Retina (tissue), 1 donor: ENCODE data around the gene CLDN15.
"Not testable (repeated sequence)": the region's sequence is repeated elsewhere in the genome, so short reads cannot be mapped to it uniquely, and the experiment has no call there.

Experiments
- DNase-seq: peaks from one replicate; pipeline ENCODE4 v3.0.0-alpha.2; 2016

CLDN15 gene, protein sequence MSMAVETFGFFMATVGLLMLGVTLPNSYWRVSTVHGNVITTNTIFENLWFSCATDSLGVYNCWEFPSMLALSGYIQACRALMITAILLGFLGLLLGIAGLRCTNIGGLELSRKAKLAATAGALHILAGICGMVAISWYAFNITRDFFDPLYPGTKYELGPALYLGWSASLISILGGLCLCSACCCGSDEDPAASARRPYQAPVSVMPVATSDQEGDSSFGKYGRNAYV

DNA sequence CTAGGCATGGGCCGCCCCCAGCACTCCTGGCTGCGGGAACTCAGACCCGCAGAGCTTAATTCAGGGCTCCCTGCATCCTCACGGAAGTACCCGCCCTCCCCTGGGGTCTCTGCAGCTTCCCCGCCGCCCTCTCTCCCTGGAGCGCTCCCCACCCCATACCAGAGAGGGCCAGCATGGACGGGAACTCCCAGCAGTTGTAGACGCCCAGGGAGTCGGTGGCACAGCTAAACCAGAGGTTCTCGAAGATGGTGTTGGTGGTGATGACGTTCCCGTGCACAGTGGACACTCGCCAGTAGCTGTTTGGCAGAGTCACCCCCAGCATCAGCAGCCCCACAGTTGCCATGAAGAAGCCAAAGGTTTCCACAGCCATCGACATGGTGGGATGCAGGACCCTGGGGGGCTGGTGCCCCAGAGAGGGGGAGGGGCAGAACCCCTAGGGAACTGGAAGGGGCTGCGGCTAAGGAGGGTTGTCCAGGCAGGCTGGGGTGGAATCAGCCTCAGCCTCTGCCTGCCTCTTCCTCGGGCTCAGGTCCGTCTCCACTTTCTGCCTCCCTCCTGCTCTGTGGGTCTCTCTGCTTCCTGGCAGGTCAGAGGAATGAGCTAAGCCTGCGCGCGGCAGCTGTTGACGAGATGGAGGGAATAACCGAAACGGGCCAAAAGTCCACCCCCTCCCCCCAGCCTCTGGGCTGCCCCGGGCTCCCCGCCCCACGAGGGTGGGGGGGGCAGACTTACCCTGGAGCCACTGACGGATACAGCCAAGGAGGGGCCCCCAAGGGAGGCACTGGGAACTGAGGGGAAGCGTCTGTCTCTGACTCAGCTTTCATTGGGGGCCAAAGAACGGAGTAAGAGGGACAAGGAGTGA, at the start of gene CLDN15:
CLDN15 (minus strand) TSS at position 597 of the 862 bp plus-strand sequence; CDS start at position 376, 221 bp downstream.
- DNase-seq = no peak

DNA sequence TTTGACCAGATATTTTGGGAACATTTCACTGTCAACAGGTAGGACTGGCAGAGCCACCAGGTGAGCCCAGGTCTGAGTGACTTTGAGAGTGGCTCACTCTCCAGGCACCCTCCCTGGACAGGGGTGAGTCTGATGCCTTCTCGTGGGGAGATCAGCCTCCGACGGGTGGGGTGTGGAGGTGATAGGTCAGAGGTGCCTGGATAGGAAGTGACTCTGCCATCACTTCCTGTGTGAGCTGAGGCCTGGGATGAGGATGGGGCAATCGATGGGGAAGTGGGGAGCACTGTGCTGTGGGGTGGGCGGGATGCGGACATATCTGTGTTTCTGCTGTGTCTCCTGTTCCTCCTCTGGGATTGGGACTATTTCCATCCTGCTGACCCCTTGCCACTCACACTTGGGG, 49.4 kb upstream of the CLDN15 start:
- no peak for DNase-seq

DNA sequence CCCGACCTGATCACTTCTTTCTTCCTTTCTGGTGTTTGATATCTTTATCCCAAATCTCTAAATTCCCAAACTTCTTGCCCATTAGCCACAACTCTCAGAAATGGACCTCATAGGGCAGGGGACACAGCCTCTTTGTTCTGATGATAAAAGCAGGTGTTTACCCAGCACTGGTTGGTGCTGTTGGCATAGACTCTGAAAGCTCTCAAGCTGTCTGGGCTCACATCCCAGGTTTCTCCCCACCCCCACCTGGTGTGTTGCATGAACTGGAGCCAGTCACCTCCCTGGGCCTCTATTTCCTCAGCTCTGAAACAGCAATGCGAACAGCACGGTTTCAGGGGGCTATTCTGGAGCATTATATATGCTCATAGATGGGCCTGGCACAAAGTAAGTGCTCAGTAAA, 48.3 kb upstream of the CLDN15 start:
- DNase-seq = not testable (repeated sequence)

DNA sequence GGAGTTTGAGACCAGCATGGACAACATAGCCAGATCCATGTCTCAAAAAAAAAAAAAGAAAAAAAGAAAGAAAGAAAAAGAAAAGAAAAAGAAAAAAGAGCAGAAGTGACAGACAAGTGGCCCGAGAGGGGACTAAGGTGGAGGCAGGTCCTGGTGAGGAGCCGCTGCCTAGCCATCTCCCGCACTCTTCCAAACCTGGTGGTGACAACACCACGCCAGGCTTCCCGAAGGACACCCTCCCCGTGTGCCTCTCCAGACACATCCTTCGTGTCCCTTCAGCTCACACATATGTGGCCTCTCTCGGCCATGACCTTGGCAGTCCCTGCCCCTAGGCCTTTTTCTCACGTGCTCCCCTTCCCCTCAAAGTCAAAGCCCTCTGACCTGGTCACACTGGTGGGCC, 47.6 kb upstream of the CLDN15 start:
- DNase-seq = no peak

DNA sequence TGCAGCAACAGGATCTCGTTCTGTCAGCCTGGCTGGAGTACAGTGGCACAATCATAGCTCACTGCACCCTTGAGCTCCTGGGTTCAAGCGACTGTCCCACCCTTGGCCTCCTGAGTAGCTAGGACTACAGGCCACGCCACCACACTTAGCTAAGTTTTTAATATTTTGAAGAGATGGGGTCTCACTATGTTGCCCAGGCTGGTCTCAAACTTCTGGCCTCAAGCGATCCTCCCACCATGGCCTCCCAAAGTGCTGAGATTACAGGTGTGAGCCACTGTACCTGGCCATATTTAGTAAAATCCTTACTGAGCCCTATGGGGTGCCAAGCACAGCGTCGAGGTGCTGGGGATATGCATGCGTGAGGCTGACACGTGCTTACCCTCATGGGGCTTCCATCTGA, 43.3 kb upstream of the CLDN15 start:
- not testable (repeated sequence) for DNase-seq

DNA sequence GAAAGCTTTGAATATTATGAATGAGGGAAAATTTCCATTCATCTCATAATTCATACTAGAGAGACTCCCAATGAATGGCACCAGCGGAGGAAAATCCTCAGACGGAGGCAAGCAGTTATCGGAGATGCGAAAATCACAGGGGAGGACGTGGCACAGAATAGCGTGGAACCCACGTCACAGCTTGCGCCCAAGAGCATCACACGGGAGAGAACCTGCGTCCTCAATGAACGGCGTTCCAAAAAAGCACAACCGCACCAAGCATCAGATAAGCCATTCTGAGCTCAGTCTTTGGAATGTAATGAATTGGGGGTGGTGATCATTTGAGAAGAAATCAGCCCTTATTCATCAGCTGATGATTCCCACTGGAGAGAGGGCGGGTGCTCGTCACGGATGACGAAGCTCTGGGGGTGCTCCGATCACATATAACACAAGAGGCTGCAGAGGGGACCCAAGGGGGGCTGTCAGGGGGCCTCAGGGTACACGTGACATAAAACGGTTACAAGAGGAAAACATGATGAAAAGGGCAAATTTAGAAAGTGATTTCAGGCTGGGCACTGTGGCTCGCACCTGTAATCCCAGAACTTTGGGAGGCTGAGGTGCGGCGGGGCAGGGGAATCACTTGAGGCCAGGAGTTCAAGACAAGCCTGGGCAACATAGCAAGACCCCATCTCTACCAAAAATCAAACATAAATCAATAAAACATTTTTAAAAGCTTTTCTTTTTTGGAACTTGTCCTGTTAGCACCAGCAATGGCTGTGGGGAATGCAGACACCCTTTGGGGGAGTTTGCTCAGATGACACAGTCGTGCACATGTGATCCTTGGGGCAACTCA, 41.1 kb upstream of the CLDN15 start:
- DNase-seq = no peak

DNA sequence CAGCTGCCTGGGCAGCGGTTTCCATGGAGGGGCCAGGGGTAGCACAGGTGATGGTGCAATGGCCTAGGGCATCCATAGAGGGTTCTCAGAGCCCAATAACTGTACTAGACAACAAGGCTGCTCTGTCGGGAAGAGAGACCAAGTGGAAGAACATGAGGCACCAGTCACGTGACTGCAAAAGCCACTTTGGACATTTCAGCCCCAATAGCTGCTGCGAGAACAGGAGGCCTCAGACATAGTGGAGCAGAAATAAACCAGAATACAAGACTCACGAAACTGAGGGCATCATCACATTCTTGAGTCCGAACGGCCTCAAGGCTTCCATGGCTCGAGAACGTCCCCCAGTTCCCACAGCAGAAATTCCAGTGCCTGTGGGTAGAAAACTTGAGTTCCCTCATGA, 39.6 kb upstream of the CLDN15 start:
- DNase-seq = no peak

DNA sequence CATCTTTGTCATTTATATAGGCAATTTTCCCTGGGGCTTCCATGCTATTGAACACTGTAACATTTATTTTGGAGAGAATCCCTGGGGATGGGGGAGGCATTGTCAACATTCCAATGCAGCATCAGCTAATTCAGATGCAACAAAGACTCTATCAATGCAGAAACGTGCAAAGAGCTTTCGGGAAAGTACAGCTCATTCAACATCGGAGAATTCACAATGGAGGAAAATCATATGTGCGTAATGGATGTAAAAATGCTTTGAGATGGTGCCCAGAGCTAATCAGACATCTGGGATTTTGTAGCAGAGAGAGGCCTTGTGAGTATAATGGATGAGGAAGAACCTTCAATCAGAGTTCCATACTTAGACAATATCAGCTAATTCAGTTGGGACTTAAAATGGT, 35.6 kb upstream of the CLDN15 start:
- no peak for DNase-seq

DNA sequence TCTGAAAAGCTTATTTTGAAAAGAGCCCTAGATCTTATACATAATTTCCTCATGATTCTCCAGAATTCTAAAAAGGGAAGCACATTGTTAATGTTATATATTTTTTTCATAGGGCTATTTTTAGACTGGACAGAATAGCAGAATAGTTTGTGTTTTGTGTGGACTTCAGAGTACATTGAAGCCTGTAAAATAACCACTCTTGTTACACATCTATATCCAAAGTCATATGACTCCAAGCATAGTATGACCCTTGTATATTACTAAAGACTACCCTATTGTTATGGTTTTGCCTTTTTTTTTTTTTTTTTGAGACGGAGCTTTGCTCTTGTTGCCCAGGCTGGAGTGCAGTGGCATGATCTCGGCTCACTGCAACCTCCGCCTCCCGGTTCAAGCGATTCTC, 33.4 kb upstream of the CLDN15 start:
- DNase-seq = no peak

DNA sequence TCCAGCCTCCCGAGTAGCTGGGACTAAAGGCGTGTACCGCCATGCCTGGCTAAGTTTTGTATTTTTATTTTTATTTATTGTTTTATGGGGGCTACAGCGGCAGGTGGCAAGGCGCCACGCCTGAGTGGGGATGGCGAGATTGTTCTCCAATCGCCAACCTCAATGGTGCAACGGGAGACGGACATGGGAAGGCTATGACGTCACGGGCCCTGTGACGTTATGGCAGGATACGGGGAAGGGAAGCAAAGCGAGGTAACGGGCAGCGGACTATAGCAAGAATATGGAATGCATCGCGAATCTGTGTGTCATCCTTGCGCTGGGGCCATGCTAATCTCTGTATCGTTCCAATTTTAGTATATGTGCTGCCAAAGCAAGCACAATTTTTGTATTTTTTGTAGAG, 32.1 kb upstream of the CLDN15 start:
- DNase-seq = no peak

DNA sequence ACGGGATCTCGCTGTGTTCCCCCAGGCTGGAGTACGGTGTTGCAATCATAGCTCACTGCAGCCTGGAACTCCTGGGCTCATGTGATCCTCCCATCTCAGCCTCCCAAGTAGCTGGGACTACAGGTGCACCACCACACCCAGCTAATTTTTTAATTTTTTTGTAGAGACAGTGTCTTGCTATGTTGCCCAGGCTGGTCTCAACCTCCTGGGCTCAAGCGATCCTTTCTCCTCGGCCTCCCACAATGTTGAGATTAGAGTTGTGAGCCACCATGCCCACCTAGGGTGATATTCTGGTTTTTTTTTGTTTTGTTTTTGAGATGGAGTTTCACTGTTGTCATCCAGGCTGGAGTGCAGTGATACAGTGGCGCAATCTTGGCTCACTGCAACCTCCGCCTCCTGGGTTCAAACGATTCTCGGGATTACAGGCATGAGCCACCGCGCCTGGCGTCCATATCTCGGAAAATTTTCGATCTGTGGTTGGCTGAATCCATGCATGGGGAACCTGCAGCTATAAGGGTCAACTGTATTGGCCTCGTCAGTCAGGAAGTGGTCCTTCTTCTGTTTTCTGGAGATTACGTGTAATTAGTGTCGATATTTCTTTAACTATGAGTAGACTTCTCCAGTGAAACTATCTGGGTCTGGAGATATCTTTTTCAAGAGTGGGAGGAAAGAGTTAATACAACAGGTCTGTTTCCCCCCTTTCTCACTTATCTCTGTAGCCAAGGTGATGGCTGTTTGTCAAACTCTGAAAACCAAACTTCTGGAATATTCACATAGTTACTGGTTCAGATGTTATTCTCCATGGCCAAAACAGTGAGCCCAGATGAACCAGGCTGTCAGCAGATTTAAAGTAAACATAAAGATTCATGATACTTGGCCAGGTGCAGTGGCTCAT, 28.3 kb upstream of the CLDN15 start:
- DNase-seq = no peak

DNA sequence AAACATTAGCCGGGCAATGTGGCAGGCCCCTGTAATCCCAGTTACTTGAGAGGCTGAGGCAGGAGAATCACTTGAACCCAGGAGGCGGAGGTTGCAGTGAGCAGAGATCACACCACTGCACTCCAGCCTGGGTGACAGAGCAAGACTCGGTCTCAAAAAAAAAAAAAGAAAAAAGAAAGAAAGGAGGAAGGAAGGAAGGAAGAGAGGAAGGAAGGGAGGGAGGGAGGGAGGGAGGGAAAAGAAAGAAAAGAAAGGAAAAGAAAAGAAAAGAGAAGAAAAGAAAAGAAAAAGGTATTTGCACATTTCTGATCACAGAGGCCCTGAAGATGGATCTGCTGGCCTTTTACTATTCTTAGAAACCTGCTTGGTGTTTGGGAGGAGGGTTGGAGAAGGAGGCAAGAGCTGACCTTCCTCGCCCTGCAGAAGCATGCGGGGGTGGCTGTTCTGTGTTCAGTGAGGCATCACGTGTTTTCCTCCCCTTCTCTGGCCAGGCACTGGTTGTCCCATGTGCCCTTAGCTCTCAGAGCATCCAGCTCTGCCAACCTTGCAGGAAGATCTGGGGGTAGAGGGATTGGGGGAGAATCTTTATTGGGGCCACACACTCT, 26.6 kb upstream of the CLDN15 start:
- not testable (repeated sequence) for DNase-seq

DNA sequence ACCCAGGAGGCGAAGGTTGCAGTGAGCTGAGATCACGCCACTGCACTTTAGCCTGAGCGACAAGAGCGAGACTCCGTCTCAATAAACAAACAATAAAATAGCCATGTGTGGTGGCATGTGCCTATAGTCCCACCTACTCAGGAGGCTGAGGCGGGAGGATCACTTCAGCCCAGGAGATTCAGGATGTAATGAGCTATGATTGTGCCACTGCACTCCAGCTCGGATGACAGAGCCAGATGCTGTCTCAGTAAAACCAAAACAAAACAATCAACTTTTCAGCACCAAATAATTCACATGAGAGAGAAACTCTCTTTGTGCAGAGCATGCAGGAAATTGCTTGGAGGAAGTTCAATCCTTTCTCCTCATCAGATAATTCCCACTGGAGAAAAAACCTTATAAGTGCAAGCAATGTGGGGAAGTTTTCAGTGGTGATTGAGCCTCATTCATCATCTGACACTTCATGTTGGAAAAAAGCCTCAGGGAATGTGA, 20.7 kb upstream of the CLDN15 start:
- no peak for DNase-seq

DNA sequence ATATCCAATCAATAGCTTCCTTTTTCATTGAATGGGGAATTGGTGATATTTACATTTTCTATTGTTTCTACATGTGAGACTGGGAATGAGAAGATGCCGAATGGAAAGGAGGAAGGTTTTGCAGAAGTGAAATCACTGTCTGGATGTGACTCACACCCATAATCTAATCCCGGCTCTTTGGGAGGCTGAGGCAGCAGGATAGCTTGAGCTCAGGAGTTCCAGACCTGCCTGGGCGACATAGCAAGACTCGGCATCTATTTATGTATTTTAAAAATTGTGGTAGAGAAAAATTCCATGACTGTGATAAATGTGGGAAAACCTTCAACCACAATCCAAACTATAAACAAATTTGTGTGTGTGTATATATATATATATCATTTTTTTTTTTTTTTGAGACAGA, 18.2 kb upstream of the CLDN15 start:
- DNase-seq = no peak

DNA sequence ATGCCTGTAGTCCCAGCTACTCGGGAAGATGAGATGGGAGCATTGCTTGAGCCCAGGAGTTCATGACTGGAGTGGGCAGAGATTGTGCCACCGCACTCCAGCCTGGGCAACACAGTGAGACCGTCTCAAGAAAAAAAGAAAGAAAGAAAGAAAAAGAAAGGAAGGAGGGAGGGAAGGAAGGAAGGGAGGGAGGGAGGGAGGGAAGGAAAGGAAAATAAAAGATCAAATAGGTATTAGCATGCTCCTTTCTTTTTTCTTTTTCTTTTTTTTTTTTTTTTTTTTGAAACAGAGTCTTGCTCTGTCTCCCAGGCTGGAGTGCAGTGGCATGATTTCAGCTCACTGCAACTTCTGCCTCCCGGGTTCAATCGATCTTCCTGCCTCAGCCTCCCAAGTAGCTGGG, 15.6 kb upstream of the CLDN15 start:
- not testable (repeated sequence) for DNase-seq

DNA sequence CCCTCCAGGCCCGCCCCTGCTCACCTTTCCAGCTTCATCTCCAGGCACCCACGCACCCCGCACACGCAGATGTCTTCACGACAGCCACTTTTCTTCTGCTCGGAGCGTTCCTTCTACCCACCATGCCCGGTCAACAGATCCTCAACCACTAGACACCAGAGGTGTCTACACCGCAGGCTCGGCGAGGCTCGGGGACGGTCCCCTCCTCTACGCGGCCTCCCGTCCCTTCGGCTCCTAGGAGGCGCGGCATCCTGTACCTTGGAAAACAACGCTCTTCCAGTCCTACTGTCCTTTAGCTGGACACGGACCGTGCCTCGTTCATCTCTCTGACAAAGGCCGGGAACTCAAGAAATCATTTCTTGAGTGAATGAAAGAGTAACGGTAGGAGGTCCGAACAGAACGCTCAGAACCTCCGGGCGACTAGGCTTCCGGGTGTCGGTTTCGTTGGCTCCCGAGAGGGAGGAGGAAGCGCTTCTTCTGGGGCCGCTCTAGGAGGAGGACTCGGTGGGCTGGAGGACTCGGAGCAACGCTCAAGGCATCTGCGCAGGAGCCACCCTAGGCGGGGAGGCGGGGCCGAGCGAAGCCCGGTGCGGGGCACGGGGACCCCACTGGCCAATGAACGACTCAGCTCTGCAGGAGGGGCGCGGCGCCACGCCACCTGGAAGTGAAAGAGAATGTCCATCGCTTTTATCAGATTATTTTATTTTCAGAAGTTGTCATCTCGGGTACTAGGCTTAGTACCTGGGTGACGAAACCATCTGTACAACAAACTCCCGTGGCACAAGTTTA, 14.5 kb upstream of the CLDN15 start:
- DNase-seq = peak; percentile 96

DNA sequence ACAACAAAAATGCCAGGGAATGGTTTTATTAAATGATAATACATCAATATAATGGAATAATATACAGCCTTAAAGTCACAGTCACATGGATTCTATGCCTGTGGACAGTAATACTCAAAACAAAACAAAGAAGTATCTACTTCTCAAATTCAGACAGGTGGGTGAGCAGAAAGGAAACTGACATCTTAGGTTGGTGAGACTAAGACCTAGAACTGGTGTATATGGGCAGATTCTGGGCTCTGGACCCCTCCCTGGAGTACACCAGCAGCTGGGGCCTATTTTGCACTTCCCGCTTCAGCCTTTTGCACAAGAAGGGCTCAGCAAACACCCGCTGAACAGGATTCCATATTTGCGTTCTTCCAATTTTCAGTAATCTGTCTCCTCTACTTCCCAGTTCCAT, 12.7 kb upstream of the CLDN15 start:
- DNase-seq = no peak

DNA sequence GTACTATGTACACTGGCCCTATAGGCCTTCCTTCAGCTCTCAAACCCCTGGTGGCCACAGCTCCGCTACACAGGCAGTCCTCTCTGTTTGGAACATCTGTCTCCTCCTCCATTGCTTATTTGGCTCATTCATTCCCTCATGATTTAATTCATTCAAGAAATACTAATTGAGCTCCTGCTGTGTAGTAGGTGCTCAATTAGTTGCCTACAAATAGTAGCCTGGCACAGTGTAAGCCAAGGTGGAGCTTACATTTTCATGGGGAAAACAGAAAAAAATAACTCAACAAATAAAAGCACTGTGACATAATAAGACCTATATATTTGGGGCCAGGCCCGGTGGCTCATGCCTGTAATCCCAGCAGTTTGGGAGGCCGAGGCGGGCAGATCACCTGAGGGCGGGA, 10.7 kb upstream of the CLDN15 start:
- DNase-seq = no peak

DNA sequence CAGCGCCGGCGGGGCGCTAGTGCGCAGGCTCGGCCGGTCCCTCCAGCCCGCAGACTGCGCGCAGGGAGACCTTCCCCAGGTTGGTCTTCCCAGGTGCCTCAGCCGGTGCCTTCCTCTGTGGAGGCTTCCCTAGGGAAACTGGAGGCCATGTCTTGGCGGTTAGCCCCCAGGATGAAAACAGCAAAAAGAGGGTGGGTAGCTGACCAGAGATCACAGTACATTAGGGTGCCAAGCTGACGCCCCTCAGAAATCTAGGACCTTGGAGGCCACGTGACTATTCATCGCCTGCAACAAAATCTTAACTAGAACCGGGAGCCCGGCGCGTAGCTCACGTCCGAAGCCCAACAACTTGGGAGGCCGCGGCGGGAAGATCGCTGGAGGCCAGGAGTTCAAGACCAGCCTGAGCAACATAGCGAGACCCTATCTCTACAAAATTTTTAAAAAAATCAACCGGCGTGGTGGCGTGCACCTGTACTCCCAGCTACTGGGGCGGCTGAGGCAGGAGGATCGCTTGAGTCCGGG, 7.6 kb upstream of the CLDN15 start:
- DNase-seq = no peak

DNA sequence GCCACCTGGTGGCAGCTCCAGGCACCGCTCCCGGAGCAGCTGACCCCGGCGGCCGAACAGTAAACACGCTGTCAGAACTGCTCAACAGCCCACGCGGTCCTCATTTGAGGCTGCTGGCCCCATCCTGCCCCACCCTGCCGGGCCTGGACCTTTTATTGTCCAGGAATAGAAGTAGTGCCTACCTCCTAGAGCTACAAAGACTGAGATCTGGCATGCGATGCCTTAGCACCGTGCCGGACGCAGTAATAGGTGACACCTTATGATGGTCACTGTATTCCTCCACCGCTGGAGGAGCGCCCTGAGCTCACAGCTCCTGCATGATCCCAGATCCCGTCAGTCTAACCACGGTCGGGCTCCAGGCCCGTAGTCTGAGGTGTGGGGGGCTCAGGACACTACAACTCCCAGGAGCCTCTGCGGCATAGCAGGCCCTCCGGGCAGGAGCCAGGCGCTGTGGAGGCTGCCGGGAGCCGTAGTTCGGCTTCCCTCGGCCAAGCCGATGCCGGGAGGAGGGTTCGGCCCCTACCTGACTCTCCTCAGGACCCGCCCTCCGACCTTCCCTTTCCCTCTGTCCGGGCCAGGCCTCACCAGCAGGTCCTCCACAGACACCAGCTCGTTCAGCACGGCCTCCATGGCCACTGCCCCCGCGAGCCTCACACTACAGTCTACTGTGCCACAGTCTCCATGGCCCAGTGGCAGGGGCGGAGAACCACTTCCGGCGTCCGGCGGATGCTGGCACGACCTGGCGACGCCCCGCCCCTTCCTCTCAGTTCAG, 7.0 kb upstream of the CLDN15 start, which contains the start of gene FIS1:
FIS1 (minus strand) TSS at position 707 of the 772 bp plus-strand sequence; CDS start at position 630, 77 bp downstream.
- DNase-seq = peak; percentile 99
